H9 (cell line): Measurements from ENCODE around the gene NEGR1. TPM values are rescaled to one million over a fixed set of nuclear protein-coding genes. Genes with fewer than 3 reads are reported as not detected.

Experiments used
- DNase-seq: peaks from one replicate; pipeline ENCODE4 v3.0.0-alpha.2; 2017
- H2AFZ ChIP-seq: one replicate; pipeline ENCODE4 v1.6.1; 2013; ENCODE audit warnings: mild to moderate bottlenecking, low read length, control low read depth, moderate library complexity
- H2AK5ac ChIP-seq: 2 replicates; pipeline ENCODE4 v1.6.1; 2013; ENCODE audit warnings: low read length, control low read depth, mixed read lengths; ENCODE audit not compliant: insufficient read length
- H2BK120ac ChIP-seq: one replicate; pipeline ENCODE4 v1.6.1; 2013; ENCODE audit warnings: low read depth, mild to moderate bottlenecking, low read length, control low read depth, inconsistent platforms; ENCODE audit not compliant: poor library complexity, severe bottlenecking
- H2BK12ac ChIP-seq: 2 replicates; pipeline ENCODE4 v1.6.1; 2013; ENCODE audit warnings: low read length, control low read depth, mixed read lengths, low read depth; ENCODE audit not compliant: insufficient read length
- H2BK15ac ChIP-seq: 2 replicates; pipeline ENCODE4 v1.6.1; 2013; ENCODE audit warnings: low read depth, low read length, control low read depth
- H2BK20ac ChIP-seq: one replicate; pipeline ENCODE4 v1.6.1; 2013; ENCODE audit warnings: low read depth, mild to moderate bottlenecking, low read length, control low read depth, inconsistent platforms; ENCODE audit not compliant: poor library complexity, severe bottlenecking
- H2BK5ac ChIP-seq: 2 replicates; pipeline ENCODE4 v1.6.1; 2013; ENCODE audit warnings: low read length, control low read depth, mixed read lengths; ENCODE audit not compliant: insufficient read length
- H3K14ac ChIP-seq: 2 replicates; pipeline ENCODE4 v1.6.1; 2013; ENCODE audit warnings: low read length, control low read depth; ENCODE audit not compliant: insufficient read depth
- H3K18ac ChIP-seq: 2 replicates; pipeline ENCODE4 v1.6.1; 2013; ENCODE audit warnings: low read depth, mild to moderate bottlenecking, mixed read lengths, low read length, control low read depth; ENCODE audit not compliant: insufficient read length
- H3K23ac ChIP-seq: 2 replicates; pipeline ENCODE4 v1.6.1; 2013; ENCODE audit warnings: low read length, control low read depth, mixed read lengths, low read depth; ENCODE audit not compliant: insufficient read length
- H3K23me2 ChIP-seq: 2 replicates; pipeline ENCODE4 v1.6.1; 2013; ENCODE audit warnings: low read depth, mild to moderate bottlenecking, mixed read lengths, low read length, control low read depth; ENCODE audit not compliant: insufficient read length, poor library complexity, severe bottlenecking
- H3K27ac ChIP-seq: 2 replicates; pipeline ENCODE4 v1.5.1; 2013; ENCODE audit warnings: low read length, control low read depth, mixed read lengths, low read depth; ENCODE audit not compliant: insufficient read length
- H3K27me3 ChIP-seq: 2 replicates; pipeline ENCODE4 v1.6.1; 2013; ENCODE audit warnings: low read length, control low read depth, inconsistent platforms; ENCODE audit not compliant: insufficient read depth
- H3K4ac ChIP-seq: 2 replicates; pipeline ENCODE4 v1.6.1; 2013; ENCODE audit warnings: low read depth, mild to moderate bottlenecking, control low read depth, inconsistent platforms, low read length, moderate library complexity
- H3K4me1 ChIP-seq: 2 replicates; pipeline ENCODE4 v1.6.1; 2013; ENCODE audit warnings: low read length, control low read depth, inconsistent platforms; ENCODE audit not compliant: insufficient read depth
- H3K4me2 ChIP-seq: 2 replicates; pipeline ENCODE4 v1.6.1; 2013; ENCODE audit warnings: low read length, control low read depth, mixed read lengths; ENCODE audit not compliant: insufficient read length, insufficient read depth
- H3K56ac ChIP-seq: 2 replicates; pipeline ENCODE4 v1.6.1; 2013; ENCODE audit warnings: low read depth, mild to moderate bottlenecking, mixed read lengths, low read length, control low read depth; ENCODE audit not compliant: insufficient read length
- H3K79me1 ChIP-seq: 2 replicates; pipeline ENCODE4 v1.6.1; 2013; ENCODE audit warnings: low read depth, mild to moderate bottlenecking, moderate library complexity, low read length, control low read depth, inconsistent platforms; ENCODE audit not compliant: insufficient read depth, poor library complexity, severe bottlenecking
- H3K79me2 ChIP-seq: 2 replicates; pipeline ENCODE4 v1.6.1; 2013; ENCODE audit warnings: low read length, control low read depth, inconsistent platforms; ENCODE audit not compliant: insufficient read depth
- H3K9ac ChIP-seq: 2 replicates; pipeline ENCODE4 v1.6.1; 2013; ENCODE audit warnings: low read length, control low read depth, mixed read lengths; ENCODE audit not compliant: insufficient read length; ENCODE audit errors: extremely low read depth
- H3K9me3 ChIP-seq: one replicate; pipeline ENCODE4 v1.6.1; 2013; ENCODE audit warnings: low read depth, low read length, inconsistent platforms; ENCODE audit not compliant: control insufficient read depth
- H3T11ph ChIP-seq: one replicate; pipeline ENCODE4 v1.6.1; 2013; ENCODE audit warnings: mild to moderate bottlenecking, low read length, control low read depth, inconsistent platforms
- H4K20me1 ChIP-seq: one replicate; pipeline ENCODE4 v1.6.1; 2013; ENCODE audit not compliant: control insufficient read depth, insufficient read length, insufficient read depth
- H4K5ac ChIP-seq: 2 replicates; pipeline ENCODE4 v1.6.1; 2013; ENCODE audit warnings: low read depth, mild to moderate bottlenecking, mixed read lengths, low read length, control low read depth; ENCODE audit not compliant: insufficient read length
- H4K8ac ChIP-seq: replicated peaks from 2 replicates; pipeline ENCODE4 v1.6.1; 2013; ENCODE audit warnings: low read length, control low read depth, mixed read lengths, low read depth; ENCODE audit not compliant: insufficient read length
- H4K91ac ChIP-seq: 2 replicates; pipeline ENCODE4 v1.6.1; 2013; ENCODE audit warnings: low read depth, mild to moderate bottlenecking, moderate library complexity, mixed read lengths, low read length, control low read depth; ENCODE audit not compliant: insufficient read length
- H3K27ac Mint-ChIP-seq, 3 experiments: 2 replicates in 2 of 3; 3 replicates in 1 of 3; pipeline ENCODE4 v1.8.0; 2020 to 2021; ENCODE audit warnings: mixed read lengths in 3 of 3, mild to moderate bottlenecking in 1 of 3, moderate library complexity in 1 of 3
- H3K27me3 Mint-ChIP-seq: 2 replicates; pipeline ENCODE4 v1.8.0; 2021; ENCODE audit warnings: low read depth, mild to moderate bottlenecking, moderate library complexity, mixed read lengths
- H3K36me3 Mint-ChIP-seq, 3 experiments: 2 replicates in 2 of 3; 3 replicates in 1 of 3; pipeline ENCODE4 v1.8.0; 2020 to 2021; ENCODE audit warnings: low read depth in 3 of 3, mixed read lengths in 3 of 3; ENCODE audit not compliant: insufficient read depth in 1 of 3
- H3K4me1 Mint-ChIP-seq, 2 experiments: 2 replicates each; pipeline ENCODE4 v1.8.0; 2020; ENCODE audit warnings: mixed read lengths in 2 of 2
- H3K4me3 Mint-ChIP-seq, 2 experiments: 2 replicates in 1 of 2; 3 replicates in 1 of 2; pipeline ENCODE4 v1.8.0; 2020 to 2021; ENCODE audit warnings: mild to moderate bottlenecking in 2 of 2, mixed read lengths in 2 of 2, moderate library complexity in 1 of 2
- H3K9me3 Mint-ChIP-seq, 2 experiments: 2 replicates in 1 of 2; 3 replicates in 1 of 2; pipeline ENCODE4 v1.8.0; 2020; ENCODE audit warnings: mild to moderate bottlenecking in 2 of 2, mixed read lengths in 2 of 2, moderate library complexity in 1 of 2
- WGBS: extraction: QIAGEN DNeasy Blood & Tissue Kit; methylation state at CpG from one replicate; pipeline ENCODE4 v1.1.7; 2013; ENCODE audit warnings: missing lambda C conversion rate, low lambda C conversion rate, mixed read lengths; ENCODE audit not compliant: insufficient read length; ENCODE audit errors: extremely low coverage; 5-methylcytosine and 5-hydroxymethylcytosine counted together
- total RNA-seq: library from RNA; stranded (reverse); gene quantifications from 2 replicates; pipeline ENCODE4 v1.2.1, GENCODE V29; 2021
- TF ChIP-seq, protein P1 (sequence below): fragments of 200-600 bp; sonication (generic); conservative IDR thresholded peaks from 3 replicates; pipeline ENCODE4 v1.8.0; 2021; ENCODE audit warnings: antibody characterized with exemption, mild to moderate bottlenecking

Gene NEGR1
- total RNA-seq, 1 experiment from 2014 or later: 0.13 TPM

GRCh38 chr1:71592646-71593274 is 689.6 kb downstream of the NEGR1 start:
- no peaks in the 10 kb centered on the region for H4K20me1 ChIP-seq
- H4K5ac ChIP-seq: no peak overlapping the region
- Mint-ChIP-seq H3K27ac (peak overlapping the region in 1 of 3 experiments; percentile 67; a peak in 2 of 7 replicates), H3K27me3 (no peaks in the 10 kb centered on the region), H3K9me3 (no peaks in the 10 kb centered on the region), H3K4me1 (peaks cover 14 to 16% of the 10 kb centered on the region in 2 experiments), H3K36me3 (no peaks in the 10 kb centered on the region), H3K4me3 (no peak overlapping the region)
- no peaks in the 10 kb centered on the region for H3K79me1 ChIP-seq
- no peak overlapping the region for H4K91ac ChIP-seq
- H3K9ac ChIP-seq: no peak overlapping the region
- no peak overlapping the region; the same call in 1 of the 2 replicates for H3K14ac ChIP-seq
- H2BK12ac ChIP-seq: no peak overlapping the region
- no peak overlapping the region for H3K27ac ChIP-seq
- H3K23ac ChIP-seq: no peak overlapping the region
- H3K56ac ChIP-seq: no peak overlapping the region
- no peak overlapping the region for H4K8ac ChIP-seq
- H3K23me2 ChIP-seq: no peaks in the 10 kb centered on the region
- no peak overlapping the region for H2AFZ ChIP-seq
- no peak overlapping the region for H2AK5ac ChIP-seq
- H2BK20ac ChIP-seq: no peak overlapping the region
- no peaks in the 10 kb centered on the region; the same call in 1 of the 2 replicates for H3K4me1 ChIP-seq
- H3K4ac ChIP-seq: no peak overlapping the region
- WGBS: no CpG with 5 or more reads among the region's 9 CpGs
- DNase-seq: no peak
- H2BK5ac ChIP-seq: no peak overlapping the region
- no peak overlapping the region for H2BK120ac ChIP-seq
- H3K79me2 ChIP-seq: no peaks in the 10 kb centered on the region
- TF ChIP-seq, protein P1, sequence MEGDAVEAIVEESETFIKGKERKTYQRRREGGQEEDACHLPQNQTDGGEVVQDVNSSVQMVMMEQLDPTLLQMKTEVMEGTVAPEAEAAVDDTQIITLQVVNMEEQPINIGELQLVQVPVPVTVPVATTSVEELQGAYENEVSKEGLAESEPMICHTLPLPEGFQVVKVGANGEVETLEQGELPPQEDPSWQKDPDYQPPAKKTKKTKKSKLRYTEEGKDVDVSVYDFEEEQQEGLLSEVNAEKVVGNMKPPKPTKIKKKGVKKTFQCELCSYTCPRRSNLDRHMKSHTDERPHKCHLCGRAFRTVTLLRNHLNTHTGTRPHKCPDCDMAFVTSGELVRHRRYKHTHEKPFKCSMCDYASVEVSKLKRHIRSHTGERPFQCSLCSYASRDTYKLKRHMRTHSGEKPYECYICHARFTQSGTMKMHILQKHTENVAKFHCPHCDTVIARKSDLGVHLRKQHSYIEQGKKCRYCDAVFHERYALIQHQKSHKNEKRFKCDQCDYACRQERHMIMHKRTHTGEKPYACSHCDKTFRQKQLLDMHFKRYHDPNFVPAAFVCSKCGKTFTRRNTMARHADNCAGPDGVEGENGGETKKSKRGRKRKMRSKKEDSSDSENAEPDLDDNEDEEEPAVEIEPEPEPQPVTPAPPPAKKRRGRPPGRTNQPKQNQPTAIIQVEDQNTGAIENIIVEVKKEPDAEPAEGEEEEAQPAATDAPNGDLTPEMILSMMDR: no peak
- no peak overlapping the region for H3K4me2 ChIP-seq
- no peak overlapping the region for H3K18ac ChIP-seq
- no peak overlapping the region for H3T11ph ChIP-seq
- H2BK15ac ChIP-seq: no peak overlapping the region
- no peaks in the 10 kb centered on the region for H3K9me3 ChIP-seq
- H3K27me3 ChIP-seq: no peaks in the 10 kb centered on the region
